Esophagus (tissue), 2 donors: Measurements from ENCODE around the gene TFF2. TPM values are rescaled to one million over a fixed set of nuclear protein-coding genes. Genes with fewer than 3 reads are reported as not detected.
A peak's percentile ranks its signal among the peaks of the same experiment; 100 is the strongest.

ENCODE experiments used
- H3K27ac ChIP-seq, 2 donors: one replicate each; pipeline ENCODE4 v1.5.1; 2013; ENCODE audit warnings: low read depth in 2 of 2, mild to moderate bottlenecking in 2 of 2, inconsistent platforms in 1 of 2, low read length in 1 of 2, moderate library complexity in 1 of 2
- H3K27me3 ChIP-seq, 2 donors: one replicate each; pipeline ENCODE4 v1.6.1; 2013; ENCODE audit warnings: low read length in 2 of 2, control low read depth in 1 of 2, mild to moderate bottlenecking in 1 of 2; ENCODE audit not compliant: insufficient read depth in 2 of 2, control insufficient read depth in 1 of 2
- H3K36me3 ChIP-seq, 2 donors: one replicate each; pipeline ENCODE4 v1.6.1; 2013; ENCODE audit warnings: low read length in 1 of 2; ENCODE audit not compliant: control insufficient read depth in 2 of 2, insufficient read depth in 2 of 2
- H3K4me1 ChIP-seq, 2 donors: one replicate each; pipeline ENCODE4 v1.6.1; 2013; ENCODE audit warnings: low read length in 1 of 2; ENCODE audit not compliant: control insufficient read depth in 2 of 2, insufficient read depth in 2 of 2
- H3K4me3 ChIP-seq, 2 donors: one replicate each; pipeline ENCODE4 v1.5.1; 2013; ENCODE audit warnings: low read length in 2 of 2, mild to moderate bottlenecking in 2 of 2, low read depth in 1 of 2, moderate library complexity in 1 of 2
- H3K9me3 ChIP-seq, 2 donors: one replicate each; pipeline ENCODE4 v1.6.1; 2013; ENCODE audit warnings: mild to moderate bottlenecking in 2 of 2, low read depth in 1 of 2, low read length in 1 of 2, moderate library complexity in 1 of 2; ENCODE audit not compliant: control insufficient read depth in 2 of 2, insufficient read depth in 1 of 2
- WGBS, 2 donors: extraction: QIAGEN DNeasy Blood & Tissue Kit; methylation state at CpG; one replicate each; pipeline ENCODE4 v1.1.7; 2013; 5-methylcytosine and 5-hydroxymethylcytosine counted together
- polyA plus RNA-seq, 2 donors: library from polyadenylated mRNA; stranded (reverse); fragments of 200-250 nt; gene quantifications; one replicate each; pipeline ENCODE4 v1.2.3, GENCODE V29; 2013
- donor health status: healthy with polysubstance abuse.
- donor health status: Bipolar disorder and iron deficiency.

The TFF2 gene
- polyA plus RNA-seq, 2 donors, result 0.13 to 2.3 TPM

- no peak overlapping the region for H3K27ac ChIP-seq
- no peaks in the 10 kb centered on the region for H3K27me3 ChIP-seq
- no peaks in the 10 kb centered on the region for H3K36me3 ChIP-seq
- peaks cover 5 to 6% of the 10 kb centered on the region in 2 donors for H3K4me1 ChIP-seq
- no peaks in the 10 kb centered on the region for H3K9me3 ChIP-seq
- no peak overlapping the region for H3K4me3 ChIP-seq
- 78 to 83% methylated on average over 10 of the region's 10 CpGs for WGBS, 2 donors
These were observed 7.7 kb downstream of the TFF2 start for GRCh38 chr21:42343101-42343500.

DNA sequence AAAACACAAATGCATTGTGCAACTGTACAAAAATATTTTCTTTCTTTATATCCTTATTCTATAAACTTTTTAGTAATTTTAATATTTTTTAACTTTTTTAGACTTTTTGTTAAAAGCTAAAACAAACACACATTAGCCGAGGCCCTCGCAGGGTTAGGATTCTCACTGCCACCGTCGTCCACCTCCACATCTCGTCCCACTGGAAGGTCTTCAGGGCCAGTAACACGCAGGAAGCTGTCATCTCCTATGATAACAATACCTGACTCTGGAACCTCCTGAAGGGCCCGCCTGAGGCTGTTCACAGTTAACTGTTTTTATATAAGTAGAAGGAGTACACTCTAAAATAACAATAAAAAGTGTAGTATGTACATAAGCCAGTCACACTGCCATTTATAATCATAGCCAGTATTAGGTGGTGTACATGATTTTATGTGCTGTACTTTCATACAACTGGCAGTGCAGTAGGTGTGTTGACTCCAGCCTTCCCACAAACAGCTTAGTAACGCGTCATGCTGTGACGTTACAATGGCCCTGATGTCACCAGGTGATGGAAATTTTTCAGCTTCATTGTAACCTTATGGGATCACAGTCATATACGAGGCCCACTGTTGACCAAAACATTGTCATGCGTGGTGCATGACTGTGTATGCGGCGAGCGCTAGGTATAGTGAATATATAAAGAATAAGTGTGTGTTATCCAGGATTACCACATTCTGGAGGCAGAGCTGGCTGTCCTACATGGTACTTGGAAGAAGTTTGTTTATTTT lies 8.8 kb downstream of the TFF2 start:
- H3K27ac ChIP-seq, result no peak overlapping the region
- peaks cover 6 to 8% of the 10 kb centered on the region in 2 donors for H3K4me1 ChIP-seq
- no peaks in the 10 kb centered on the region for H3K9me3 ChIP-seq
- no peak overlapping the region for H3K4me3 ChIP-seq
- no peaks in the 10 kb centered on the region for H3K27me3 ChIP-seq
- H3K36me3 ChIP-seq, result no peaks in the 10 kb centered on the region
- WGBS, 2 donors, result 92 to 93% methylated on average over 15 of the region's 15 CpGs

DNA sequence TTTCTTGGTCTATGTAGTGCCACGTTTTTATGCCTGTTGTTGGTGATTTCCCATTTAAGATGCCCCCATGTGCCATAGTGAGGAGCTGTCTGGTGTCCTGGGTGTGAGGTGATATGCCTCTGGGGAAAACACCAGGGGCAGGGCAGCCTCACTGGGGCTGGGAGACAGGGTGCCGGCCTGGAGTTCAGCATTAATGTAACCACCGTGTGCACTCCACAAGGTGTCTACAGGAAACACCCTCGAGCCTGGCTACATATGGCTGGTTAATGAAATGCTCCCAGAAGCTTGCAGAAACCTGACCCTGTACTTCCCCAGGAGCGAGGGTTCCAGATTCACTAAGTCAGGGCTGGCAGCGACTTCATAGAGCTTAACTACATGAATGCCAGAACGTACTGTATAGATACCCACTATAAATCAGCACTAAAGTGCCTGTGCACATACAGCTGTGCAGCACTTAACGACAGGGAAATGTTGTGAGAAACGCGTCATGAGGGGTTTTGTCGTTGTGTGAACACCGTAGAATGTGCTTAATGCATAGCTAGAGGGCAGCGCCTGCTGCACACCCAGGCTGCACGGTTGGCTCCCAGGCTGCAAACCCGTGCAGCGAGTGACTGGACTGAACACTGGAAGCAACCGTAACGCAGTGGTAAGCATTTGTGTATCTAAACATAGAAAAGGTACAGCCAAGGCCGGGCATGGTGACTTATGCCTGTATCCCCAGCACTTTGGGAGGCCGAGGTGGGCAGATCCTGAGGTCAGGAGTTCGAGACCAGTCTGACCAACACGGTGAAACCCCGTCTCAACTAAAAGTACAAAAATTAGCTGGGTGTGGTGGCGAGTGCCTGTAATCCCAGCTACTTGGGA lies 10.4 kb downstream of the TFF2 start:
- H3K4me1 ChIP-seq, result peaks cover 6 to 8% of the 10 kb centered on the region in 2 donors
- no peak overlapping the region for H3K4me3 ChIP-seq
- H3K9me3 ChIP-seq, result no peaks in the 10 kb centered on the region
- whole genome bisulfite sequencing, 2 donors, result 60 to 69% methylated on average over 24 of the region's 24 CpGs
- no peak overlapping the region for H3K27ac ChIP-seq
- H3K36me3 ChIP-seq, result no peaks in the 10 kb centered on the region
- H3K27me3 ChIP-seq, result no peaks in the 10 kb centered on the region

GRCh38 chr21:42338729-42339715 lies 11.8 kb downstream of the TFF2 start:
- no peaks in the 10 kb centered on the region for H3K27me3 ChIP-seq

GRCh38 chr21:42337830-42338728 lies 12.7 kb downstream of the TFF2 start:
- H3K4me1 ChIP-seq, result peaks cover 6 to 8% of the 10 kb centered on the region in 2 donors
- whole genome bisulfite sequencing, 2 donors, result 29 to 40% methylated on average over 23 of the region's 23 CpGs
- no peaks in the 10 kb centered on the region for H3K9me3 ChIP-seq
- no peaks in the 10 kb centered on the region for H3K36me3 ChIP-seq
- H3K27me3 ChIP-seq, result no peaks in the 10 kb centered on the region
- H3K4me3 ChIP-seq, result no peak overlapping the region
- H3K27ac ChIP-seq, result peak overlapping the region; percentile 35 to 50

More at GRCh38 chr21:42338729-42339715, 11.8 kb downstream of the TFF2 start:
- no peaks in the 10 kb centered on the region for H3K9me3 ChIP-seq
- WGBS, 2 donors, result 85 to 89% methylated on average over 17 of the region's 17 CpGs
- H3K27ac ChIP-seq, result no peak overlapping the region
- peaks cover 6 to 8% of the 10 kb centered on the region in 2 donors for H3K4me1 ChIP-seq
- no peaks in the 10 kb centered on the region for H3K36me3 ChIP-seq
- H3K4me3 ChIP-seq, result no peak overlapping the region

GRCh38 chr21:42337276-42337675 lies 13.5 kb downstream of the TFF2 start:
- peaks cover 6 to 8% of the 10 kb centered on the region in 2 donors for H3K4me1 ChIP-seq
- H3K4me3 ChIP-seq, result no peak overlapping the region
- no peaks in the 10 kb centered on the region for H3K27me3 ChIP-seq
- no peaks in the 10 kb centered on the region for H3K9me3 ChIP-seq
- no peaks in the 10 kb centered on the region for H3K36me3 ChIP-seq
- no peak overlapping the region for H3K27ac ChIP-seq
- 68 to 70% methylated on average over 4 of the region's 4 CpGs for WGBS, 2 donors

DNA sequence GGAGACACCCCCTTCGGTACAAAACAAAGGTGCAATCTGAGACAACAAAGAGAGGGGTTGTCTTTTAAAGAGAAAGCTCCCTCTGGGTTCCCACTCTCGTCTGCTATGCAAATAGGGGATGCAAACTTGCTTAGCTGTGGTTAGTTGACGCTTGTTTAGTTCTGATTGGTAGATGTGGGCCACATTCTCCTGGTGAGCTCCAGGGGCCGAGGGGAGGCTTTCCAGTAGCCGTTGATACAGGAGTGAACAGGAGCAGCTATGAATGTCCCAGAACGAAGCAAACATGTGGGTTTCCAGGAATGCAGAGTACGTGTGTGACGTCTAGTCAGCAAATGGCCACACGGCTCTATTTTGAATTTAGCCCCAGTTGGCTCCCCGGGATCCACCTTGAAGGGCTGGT lies 14.7 kb downstream of the TFF2 start:
- Histone ChIP-seq H3K9me3 (peaks cover 0 to 2% of the 10 kb centered on the region in 2 donors), H3K4me1 (peaks cover 6 to 8% of the 10 kb centered on the region in 2 donors), H3K27me3 (no peaks in the 10 kb centered on the region), H3K4me3 (no peak overlapping the region), H3K27ac (no peak overlapping the region), H3K36me3 (no peaks in the 10 kb centered on the region)
- WGBS, 2 donors, result 51 to 52% methylated on average over 10 of the region's 10 CpGs

- WGBS, 2 donors, result 73 to 84% methylated on average over 5 of the region's 5 CpGs
- H3K27ac ChIP-seq, result no peak overlapping the region
- peaks cover 0 to 2% of the 10 kb centered on the region in 2 donors for H3K9me3 ChIP-seq
- H3K27me3 ChIP-seq, result no peaks in the 10 kb centered on the region
- H3K4me1 ChIP-seq, result no peaks in the 10 kb centered on the region
- no peaks in the 10 kb centered on the region for H3K36me3 ChIP-seq
- H3K4me3 ChIP-seq, result no peak overlapping the region
These were observed 18.1 kb downstream of the TFF2 start for GRCh38 chr21:42332557-42333317.
